GM12878 (cell line): ENCODE measurements around the gene GRIK3. TPM values are rescaled to one million over a fixed set of nuclear protein-coding genes. Genes with fewer than 3 reads are reported as not detected.

Experiments
- ATAC-seq: fragments of 200-7000 bp; cut with Tn5 transposase; 3 replicates; pipeline ENCODE4 v1.9.1; 2020; ENCODE audit warnings: mild to moderate bottlenecking, moderate library complexity
- BruUV-seq: library from RNA; stranded (reverse); fragments of 400-500 nt; replicated peaks from 2 replicates; lab custom pipeline; 2021; lab: Mats Ljungman, UMichigan
- CTCF ChIA-PET: fragments of 300-600 bp; sonication (Branson Sonifier 250); formaldehyde crosslinking; extraction: SDS; loops from one replicate; lab custom pipeline; 2021; ENCODE audit warnings: inconsistent platforms; lab: Yijun Ruan, JAX
- POLR2A ChIA-PET: fragments of 350-600 bp; formaldehyde crosslinking; extraction: SDS; loops from one replicate; lab custom pipeline; 2021; ENCODE audit warnings: inconsistent platforms; lab: Charles Lee
- RAD21 ChIA-PET: fragments of 300-600 bp; sonication (Branson Sonifier 250); formaldehyde crosslinking; loops from one replicate; lab custom pipeline; 2023; ENCODE audit warnings: antibody characterized with exemption; ENCODE audit not compliant: unreplicated experiment; lab: Charles Lee
- SMC1A ChIA-PET: fragments of 300-600 bp; sonication (Branson Sonifier 250); formaldehyde crosslinking; loops from one replicate; lab custom pipeline; 2023; ENCODE audit not compliant: unreplicated experiment, uncharacterized antibody; lab: Charles Lee
- DNase-seq: peaks from one replicate; pipeline ENCODE4 v3.0.0-alpha.2; 2011; ENCODE audit warnings: low read depth, low spot score
- FAIRE-seq: peaks from 3 replicates; lab custom pipeline; 2011; peaks lifted over from hg19 to GRCh38; lab: Jason Lieb, UNC
- H2AFZ ChIP-seq: 2 replicates; pipeline ENCODE4 v1.6.0; 2011; ENCODE audit warnings: low read depth, low read length, control low read depth; ENCODE audit not compliant: control insufficient read depth
- H3K27ac ChIP-seq: 2 replicates; pipeline ENCODE4 v1.5.1; 2011; ENCODE audit warnings: control low read depth; ENCODE audit not compliant: control insufficient read depth, insufficient read depth
- H3K27me3 ChIP-seq, 2 experiments: replicated peaks in 1 of 2; 2 replicates each; pipeline versions ENCODE4 v1.6.0 to v1.6.1; 2011; ENCODE audit warnings: low read length in 1 of 2; ENCODE audit not compliant: control insufficient read depth in 2 of 2, insufficient read depth in 2 of 2
- H3K36me3 ChIP-seq, 2 experiments: 2 replicates each; pipeline ENCODE4 v1.5.1; 2011; ENCODE audit warnings: low read length in 1 of 2; ENCODE audit not compliant: control insufficient read depth in 2 of 2, insufficient read depth in 2 of 2
- H3K4me1 ChIP-seq: 2 replicates; pipeline ENCODE4 v1.6.1; 2011; ENCODE audit warnings: mild to moderate bottlenecking, low read length, moderate library complexity, mixed read lengths; ENCODE audit not compliant: control insufficient read depth, insufficient read depth
- H3K4me2 ChIP-seq: 2 replicates; pipeline ENCODE4 v1.6.0; 2011; ENCODE audit warnings: control low read depth; ENCODE audit not compliant: control insufficient read depth, insufficient read depth
- H3K4me3 ChIP-seq: fragments of 200-600 bp; sonication (generic); 2 replicates; pipeline ENCODE4 v1.5.1; 2016
- H3K79me2 ChIP-seq: 2 replicates; pipeline ENCODE4 v1.6.0; 2011; ENCODE audit warnings: low read length; ENCODE audit not compliant: control insufficient read depth, insufficient read depth
- H3K9ac ChIP-seq: 2 replicates; pipeline ENCODE4 v1.8.0; 2011; ENCODE audit warnings: low read length, control low read depth, mixed read lengths; ENCODE audit not compliant: control insufficient read depth, insufficient read depth
- H3K9me3 ChIP-seq: replicated peaks from 3 replicates; pipeline ENCODE4 v1.5.1; 2011; ENCODE audit warnings: mild to moderate bottlenecking, low read length; ENCODE audit not compliant: control insufficient read depth, insufficient read depth
- H4K20me1 ChIP-seq: 2 replicates; pipeline ENCODE4 v1.6.0; 2011; ENCODE audit not compliant: control insufficient read depth, insufficient read depth
- CTCF ChIP-seq, 3 experiments: IDR thresholded peaks in 2 of 3; conservative IDR thresholded peaks in 1 of 3; 2 replicates each; pipeline ENCODE4 v1.5.1; 2011; ENCODE audit warnings: low read depth in 3 of 3, low read length in 3 of 3, mild to moderate bottlenecking in 3 of 3, control low read depth in 2 of 3, moderate library complexity in 2 of 3, inconsistent platforms in 1 of 3, mixed read lengths in 1 of 3; ENCODE audit not compliant: control insufficient read depth in 2 of 3, insufficient read depth in 1 of 3; ENCODE audit errors: extremely low read depth in 1 of 3
- GATAD2B ChIP-seq: fragments of 450-650 bp; conservative IDR thresholded peaks from 2 replicates; pipeline ENCODE4 v1.6.1; 2017; ENCODE audit warnings: low read depth, mild to moderate bottlenecking, moderate library complexity
- HDGF ChIP-seq: fragments of 450-650 bp; IDR thresholded peaks from 2 replicates; pipeline ENCODE4 v1.6.1; 2016; ENCODE audit warnings: antibody characterized with exemption
- KAT2A ChIP-seq: conservative IDR thresholded peaks from 2 replicates; pipeline ENCODE4 v1.6.1; 2011; ENCODE audit warnings: low read depth, low read length; ENCODE audit not compliant: control insufficient read depth
- MAX ChIP-seq: IDR thresholded peaks from 2 replicates; pipeline ENCODE4 v1.6.1; 2012; ENCODE audit warnings: low read depth, low read length, improper control_type of control experiment
- MLLT1 ChIP-seq: fragments of 450-650 bp; IDR thresholded peaks from 2 replicates; pipeline ENCODE4 v1.6.1; 2016; ENCODE audit warnings: mild to moderate bottlenecking
- NRF1 ChIP-seq: conservative IDR thresholded peaks from 2 replicates; pipeline ENCODE4 v1.6.1; 2011; ENCODE audit warnings: mild to moderate bottlenecking, low read depth, low read length, improper control_type of control experiment
- PKNOX1 ChIP-seq: fragments of 450-650 bp; IDR thresholded peaks from 2 replicates; pipeline ENCODE4 v1.6.1; 2016; ENCODE audit warnings: mild to moderate bottlenecking
- POU2F2 ChIP-seq: IDR thresholded peaks from 3 replicates; pipeline ENCODE4 v1.6.1; 2011; ENCODE audit warnings: low read depth, mild to moderate bottlenecking, low read length, borderline replicate concordance
- SMARCA5 ChIP-seq: fragments of 450-650 bp; IDR thresholded peaks from 2 replicates; pipeline ENCODE4 v1.6.1; 2017; ENCODE audit warnings: mild to moderate bottlenecking
- WGBS: methylation state at CpG from one replicate; pipeline ENCODE4 v1.1.6; 2016; ENCODE audit warnings: low lambda C conversion rate; ENCODE audit not compliant: insufficient replicate concordance, insufficient coverage; ENCODE audit errors: missing lambda C conversion rate; 5-methylcytosine and 5-hydroxymethylcytosine counted together
- in situ Hi-C: fragments of 300-500 bp; cut with MboI; formaldehyde crosslinking; loops from 9 replicates; pipeline ENCODE4 v1.14.3; 2018; ENCODE audit warnings: mixed read lengths
- intact Hi-C: fragments of 100-400 bp; cut with micrococcal nuclease; formaldehyde crosslinking; loops from one replicate; pipeline ENCODE4 v1.14.2; 2022; ENCODE audit not compliant: unreplicated experiment
- polyA plus RNA-seq, 11 experiments: library from polyadenylated mRNA; depleted of rRNA in 4 of 11; unstranded in 6 of 11; stranded (reverse) in 5 of 11; fragments of >200 nt; fragmentation: Nextera tagmentation in 4 of 11; fragmentation: Illumina TruSeq in 1 of 11; extraction: Ambion mirVana in 4 of 11; extraction: Trizol in 1 of 11; gene quantifications; 1 replicate in 1 of 11; 2 replicates in 10 of 11; pipeline versions ENCODE4 v1.2.1 to v1.2.3, GENCODE V29; 2011 to 2016; ENCODE audit warnings: inconsistent platforms in 2 of 11, missing spikeins in 2 of 11, low read depth in 1 of 11
- total RNA-seq, 4 experiments: library from RNA; depleted of rRNA in 3 of 4; stranded (reverse); fragments of >200 nt in 3 of 4; fragmentation: Illumina TruSeq in 1 of 4; extraction: Trizol in 1 of 4; gene quantifications; 2 replicates each; pipeline versions ENCODE4 v1.2.1 to v1.2.3, GENCODE V29; 2013 to 2021

Gene GRIK3
- total and polyA plus RNA-seq, 10 of the 15 experiments (the other 5 are each of a cell fraction or from before 2014, with no cell fraction given): not detected

GRCh38 chr1:36964830-36965229, 69.5 kb downstream of the GRIK3 start:
- H3K4me2 ChIP-seq: no peak overlapping the region
- no peak overlapping the region for H3K4me3 ChIP-seq
- BruUV-seq: no TSS peak
- H3K9me3 ChIP-seq: no peaks in the 10 kb centered on the region
- no peaks in the 10 kb centered on the region; a peak in 2 of 4 replicates for H3K27me3 ChIP-seq
- POLR2A ChIA-PET: no interaction called here
- ATAC-seq: no peak
- WGBS: 44% methylated on average over 8 of the region's 8 CpGs
- no peak for FAIRE-seq
- intact Hi-C loops (no loop called here), in situ Hi-C loops (no loop called here)
- TF ChIP-seq PKNOX1 (no peak), GATAD2B (no peak), KAT2A (no peak)
- H4K20me1 ChIP-seq: no peaks in the 10 kb centered on the region
- SMC1A ChIA-PET: no interaction called here
- H3K27ac ChIP-seq: no peak overlapping the region
- no peak overlapping the region for H3K9ac ChIP-seq
- no peaks in the 10 kb centered on the region for H3K79me2 ChIP-seq
- no peak for DNase-seq
- no peak overlapping the region for H2AFZ ChIP-seq
- RAD21 ChIA-PET: no interaction called here
- CTCF ChIA-PET: no interaction called here
- H3K36me3 ChIP-seq: no peaks in the 10 kb centered on the region
- no peaks in the 10 kb centered on the region for H3K4me1 ChIP-seq

- FAIRE-seq (no peak), ATAC-seq (no peak), DNase-seq (no peak)
- SMC1A ChIA-PET: no interaction called here
- CTCF ChIA-PET: no interaction called here
- Histone ChIP-seq H3K27me3 (no peaks in the 10 kb centered on the region; a peak in 2 of 4 replicates), H3K9me3 (no peaks in the 10 kb centered on the region), H3K27ac (no peak overlapping the region), H3K36me3 (no peaks in the 10 kb centered on the region), H4K20me1 (no peaks in the 10 kb centered on the region), H3K4me2 (no peak overlapping the region), H3K79me2 (no peaks in the 10 kb centered on the region), H3K4me1 (no peaks in the 10 kb centered on the region), H2AFZ (no peak overlapping the region), H3K4me3 (no peak overlapping the region)
- RAD21 ChIA-PET: no interaction called here
- BruUV-seq: no TSS peak
- intact Hi-C loops: no loop called here
- 6% methylated on average over 11 of the region's 11 CpGs for WGBS
- POLR2A ChIA-PET: no interaction called here
- in situ Hi-C loops: no loop called here
- TF ChIP-seq POU2F2 (no peak), CTCF (IDR thresholded peaks at IDR 0.05 in 2 of 3, conservative IDR thresholded peaks at IDR 0.05 in 1 of 3; ENCODE audit: control insufficient read depth in 2 of 3, extremely low read depth in 1 of 3, insufficient read depth in 1 of 3, low read depth in 3 of 3, low read length in 3 of 3) (no peak), NRF1 (no peak), HDGF (no peak), MAX (no peak), MLLT1 (no peak), SMARCA5 (no peak)
- TF ChIP-seq, all 136 proteins: peak for 0
- H3K9ac ChIP-seq: no peak overlapping the region
Measured at GRCh38 chr1:36963006-36963405, 71.3 kb downstream of the GRIK3 start.
